H1 (cell line): ENCODE data around the gene HES3. TPM values are rescaled to one million over a fixed set of nuclear protein-coding genes. Genes with fewer than 3 reads are reported as not detected.

ENCODE experiments used
- CTCF ChIA-PET: fragments of 300-600 bp; sonication (Branson Sonifier 250); formaldehyde crosslinking; loops from one replicate; lab custom pipeline; 2021; ENCODE audit not compliant: partially characterized antibody; lab: Charles Lee
- POLR2A ChIA-PET: fragments of 300-600 bp; sonication (Branson Sonifier 250); formaldehyde crosslinking; loops from one replicate; lab custom pipeline; 2021; ENCODE audit warnings: inconsistent platforms; ENCODE audit not compliant: partially characterized antibody; lab: Charles Lee
- DNase-seq, 2 experiments: peaks; one replicate each; pipeline versions ENCODE4 v3.0.0 to v3.0.0-alpha.2; 2010 to 2022; ENCODE audit warnings: low spot score in 2 of 2, low read depth in 1 of 2, mixed read lengths in 1 of 2
- FAIRE-seq: peaks from 2 replicates; lab custom pipeline; 2011; peaks lifted over from hg19 to GRCh38; lab: Jason Lieb, UNC
- H2AFZ ChIP-seq: 2 replicates; pipeline ENCODE4 v1.8.1; 2012; ENCODE audit warnings: low read length, inconsistent platforms
- H2AK5ac ChIP-seq: 2 replicates; pipeline ENCODE4 v1.6.1; 2013; ENCODE audit warnings: low read depth, low read length
- H2BK120ac ChIP-seq: replicated peaks from 2 replicates; pipeline ENCODE3; 2013; ENCODE audit warnings: low read depth, low read length, inconsistent platforms
- H2BK12ac ChIP-seq: 2 replicates; pipeline ENCODE4 v1.6.1; 2013; ENCODE audit warnings: low read depth, low read length
- H2BK15ac ChIP-seq: 2 replicates; pipeline ENCODE4 v1.6.1; 2013; ENCODE audit warnings: low read length
- H2BK20ac ChIP-seq: 2 replicates; pipeline ENCODE4 v1.6.1; 2013; ENCODE audit warnings: low read length
- H2BK5ac ChIP-seq: 2 replicates; pipeline ENCODE4 v1.6.1; 2013; ENCODE audit warnings: low read depth, low read length
- H3K14ac ChIP-seq: 2 replicates; pipeline ENCODE4 v1.6.1; 2013; ENCODE audit warnings: inconsistent platforms; ENCODE audit not compliant: insufficient read length
- H3K18ac ChIP-seq: 2 replicates; pipeline ENCODE4 v1.6.1; 2013; ENCODE audit warnings: low read length; ENCODE audit errors: extremely low read depth
- H3K23ac ChIP-seq: 2 replicates; pipeline ENCODE4 v1.6.1; 2013; ENCODE audit warnings: inconsistent platforms; ENCODE audit not compliant: insufficient read length
- H3K23me2 ChIP-seq: 2 replicates; pipeline ENCODE4 v1.6.1; 2013; ENCODE audit warnings: low read depth, low read length
- H3K27ac ChIP-seq: 2 replicates; pipeline ENCODE4 v1.6.1; 2011; ENCODE audit warnings: low read depth, low read length, inconsistent platforms
- H3K27me3 ChIP-seq, 4 experiments: replicated peaks in 1 of 4; 1 replicate in 1 of 4; 2 replicates in 3 of 4; pipeline versions ENCODE4 v1.6.1 to v1.8.1; 2011 to 2013; ENCODE audit warnings: low read length in 3 of 4, mild to moderate bottlenecking in 3 of 4, inconsistent platforms in 2 of 4, mixed read lengths in 2 of 4, moderate library complexity in 1 of 4; ENCODE audit not compliant: control insufficient read depth in 3 of 4, insufficient read depth in 3 of 4; ENCODE audit errors: extremely low read depth in 1 of 4
- H3K36me3 ChIP-seq, 4 experiments: 2 replicates each; pipeline versions ENCODE4 v1.6.1 to v1.8.1; 2011 to 2013; ENCODE audit warnings: mild to moderate bottlenecking in 4 of 4, low read length in 3 of 4, moderate library complexity in 2 of 4, control low read depth in 1 of 4, inconsistent platforms in 1 of 4; ENCODE audit not compliant: insufficient read depth in 4 of 4, control insufficient read depth in 2 of 4
- H3K4ac ChIP-seq: replicated peaks from 2 replicates; pipeline ENCODE3; 2013; ENCODE audit warnings: low read length, low read depth, mixed read lengths, inconsistent platforms; ENCODE audit not compliant: insufficient read length
- H3K4me1 ChIP-seq, 4 experiments: replicated peaks in 1 of 4; 1 replicate in 1 of 4; 2 replicates in 3 of 4; pipeline versions ENCODE4 v1.6.1 to v1.8.1; 2011 to 2013; ENCODE audit warnings: low read length in 3 of 4, inconsistent platforms in 2 of 4, mixed read lengths in 1 of 4; ENCODE audit not compliant: insufficient read depth in 4 of 4, control insufficient read depth in 3 of 4
- H3K4me2 ChIP-seq, 2 experiments: 2 replicates each; pipeline versions ENCODE4 v1.6.1 to v1.8.1; 2011 to 2013; ENCODE audit warnings: low read depth in 2 of 2, low read length in 2 of 2, control low read depth in 1 of 2, inconsistent platforms in 1 of 2, mild to moderate bottlenecking in 1 of 2; ENCODE audit not compliant: insufficient read depth in 1 of 2
- H3K4me3 ChIP-seq, 4 experiments: fragments of 200-600, 300-600 bp in 1 of 4; sonication (generic), shearing (Covaris generic), sonication (Bioruptor Twin) in 1 of 4; 2 replicates each; pipeline versions ENCODE4 v1.5.1 to v1.8.1; 2011 to 2016; ENCODE audit warnings: low read length in 4 of 4, low read depth in 3 of 4, control low read depth in 2 of 4, inconsistent platforms in 2 of 4, mild to moderate bottlenecking in 2 of 4, mixed read lengths in 1 of 4, moderate library complexity in 1 of 4; ENCODE audit not compliant: insufficient read depth in 2 of 4; ENCODE audit errors: extremely low read depth in 1 of 4
- H3K56ac ChIP-seq: replicated peaks from 2 replicates; pipeline ENCODE3; 2013; ENCODE audit warnings: low read depth, mild to moderate bottlenecking, mixed read lengths, low read length, inconsistent platforms; ENCODE audit not compliant: insufficient read length
- H3K79me1 ChIP-seq: 2 replicates; pipeline ENCODE4 v1.6.1; 2013; ENCODE audit warnings: low read depth, low read length, control low read depth
- H3K79me2 ChIP-seq, 2 experiments: 2 replicates each; pipeline versions ENCODE4 v1.6.1 to v1.8.1; 2012 to 2013; ENCODE audit warnings: low read length in 2 of 2, mild to moderate bottlenecking in 2 of 2, inconsistent platforms in 1 of 2; ENCODE audit not compliant: insufficient read depth in 2 of 2, control insufficient read depth in 1 of 2
- H3K9ac ChIP-seq, 4 experiments: replicated peaks in 1 of 4; 1 replicate in 1 of 4; 2 replicates in 3 of 4; pipeline versions ENCODE4 v1.6.1 to v1.8.1; 2011 to 2013; ENCODE audit warnings: low read depth in 3 of 4, low read length in 3 of 4, control low read depth in 2 of 4, mild to moderate bottlenecking in 2 of 4, moderate library complexity in 2 of 4, inconsistent platforms in 1 of 4; ENCODE audit errors: extremely low read depth in 1 of 4
- H3K9me3 ChIP-seq, 2 experiments: 2 replicates each; pipeline versions ENCODE4 v1.6.1 to v1.8.1; 2012 to 2013; ENCODE audit warnings: mild to moderate bottlenecking in 2 of 2, moderate library complexity in 2 of 2, control low read depth in 1 of 2, inconsistent platforms in 1 of 2, low read depth in 1 of 2, low read length in 1 of 2, mixed read lengths in 1 of 2; ENCODE audit not compliant: insufficient read depth in 2 of 2
- H4K20me1 ChIP-seq, 2 experiments: replicated peaks in 1 of 2; 2 replicates each; pipeline versions ENCODE3 to v1.8.1; 2011 to 2013; ENCODE audit warnings: inconsistent platforms in 2 of 2, low read length in 2 of 2, mild to moderate bottlenecking in 1 of 2; ENCODE audit not compliant: insufficient read depth in 2 of 2, control insufficient read depth in 1 of 2
- H4K5ac ChIP-seq: 2 replicates; pipeline ENCODE4 v1.6.1; 2013; ENCODE audit warnings: low read length, low read depth, mixed read lengths, inconsistent platforms; ENCODE audit not compliant: insufficient read length
- H4K8ac ChIP-seq: 2 replicates; pipeline ENCODE4 v1.8.0; 2013; ENCODE audit warnings: mild to moderate bottlenecking, moderate library complexity, low read length, inconsistent platforms; ENCODE audit not compliant: insufficient read depth; ENCODE audit errors: extremely low read depth
- H4K91ac ChIP-seq: replicated peaks from 2 replicates; pipeline ENCODE3; 2013; ENCODE audit warnings: low read length, mixed read lengths, inconsistent platforms; ENCODE audit not compliant: insufficient read length
- WGBS, 2 experiments: shearing (Covaris generic) in 1 of 2; methylation state at CpG; one replicate each; pipeline versions ENCODE4 v1.1.6 to v1.1.7; 2013 to 2015; ENCODE audit warnings: low lambda C conversion rate in 2 of 2, mixed read lengths in 2 of 2, inconsistent platforms in 1 of 2, low coverage in 1 of 2, missing lambda C conversion rate in 1 of 2; ENCODE audit not compliant: insufficient replicate concordance in 2 of 2, insufficient coverage in 1 of 2, insufficient read length in 1 of 2; ENCODE audit errors: extremely low coverage in 1 of 2, missing lambda C conversion rate in 1 of 2; 5-methylcytosine and 5-hydroxymethylcytosine counted together
- polyA plus RNA-seq, 7 experiments: library from polyadenylated mRNA; depleted of rRNA in 3 of 7; stranded (reverse) in 5 of 7; unstranded in 2 of 7; fragments of >200 nt in 5 of 7; fragments of 200-250 nt in 2 of 7; gene quantifications; 1 replicate in 5 of 7; 2 replicates in 1 of 7; 4 replicates in 1 of 7; pipeline versions ENCODE4 v1.2.1 to v1.2.3, GENCODE V29; 2011 to 2013; ENCODE audit warnings: missing spikeins in 2 of 7, mixed read lengths in 2 of 7
- total RNA-seq: library from RNA; stranded (reverse); fragmentation: NEBNext Ultra II Directional; extraction: Animal tissue kit (Norgen Biotek cat#: 25700); gene quantifications from 2 replicates; pipeline ENCODE4 v1.2.1, GENCODE V29; 2021

Gene HES3
- total and polyA plus RNA-seq, 2 of the 8 experiments (the other 6 are each of a cell fraction or from before 2014, with no cell fraction given): 38.8 to 54.3 TPM

DNA sequence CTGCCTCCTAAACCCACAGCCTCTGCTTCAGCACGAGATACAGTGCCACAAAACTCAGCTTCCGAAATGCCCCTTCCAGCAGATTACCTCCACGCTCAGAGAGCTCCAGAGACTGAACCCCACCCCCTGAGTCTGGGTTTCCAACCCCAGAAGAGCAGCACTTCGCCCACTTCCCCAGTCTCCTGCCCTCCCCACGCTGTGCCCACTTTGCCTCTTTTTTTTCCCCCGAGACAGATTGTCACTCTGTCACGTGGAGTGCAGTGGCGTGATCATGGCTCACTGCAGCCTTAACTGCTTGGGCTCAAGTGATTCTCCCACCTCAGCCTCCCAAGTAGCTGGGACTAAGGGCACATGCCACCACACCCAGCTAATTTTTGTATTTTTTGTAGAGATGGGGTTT lies 18.3 kb upstream of the HES3 start:
- ChIA-PET POLR2A (interaction anchor here (0.9 to 4.6 kb wide), 8 partner anchors 8 to 35 kb away, joined by 3 to 20 read pairs (median 6); partner anchors contain the start of genes HES3 and ICMT), CTCF (interaction anchor here (0.9 to 5.1 kb wide), 9 partner anchors 8 to 25 kb away, joined by 3 to 30 read pairs (median 6); partner anchors contain the start of genes ICMT and RNF207)
- H4K5ac ChIP-seq: no peak overlapping the region
- H3K56ac ChIP-seq: no peak overlapping the region
- no peak overlapping the region for H3K18ac ChIP-seq
- no peak overlapping the region for H2BK15ac ChIP-seq
- no peak overlapping the region for H3K14ac ChIP-seq
- H2BK20ac ChIP-seq: no peak overlapping the region
- H2AK5ac ChIP-seq: no peak overlapping the region
- H3K4me2 ChIP-seq: no peak overlapping the region
- no peak overlapping the region for H4K91ac ChIP-seq
- no peak overlapping the region for H2BK12ac ChIP-seq
- H3K23ac ChIP-seq: no peak overlapping the region
- H3K4ac ChIP-seq: no peak overlapping the region
- no peak overlapping the region for H3K4me3 ChIP-seq
- no peaks in the 10 kb centered on the region for H3K27me3 ChIP-seq
- no peak overlapping the region for H2BK5ac ChIP-seq
- H2BK120ac ChIP-seq: no peak overlapping the region
- H2AFZ ChIP-seq: no peak overlapping the region
- FAIRE-seq (no peak), DNase-seq (no peak)
- H3K23me2 ChIP-seq: no peaks in the 10 kb centered on the region
- H3K36me3 ChIP-seq: peaks cover 9 to 67% (median 33%) of the 10 kb centered on the region in 4 experiments; a peak in 7 of 8 replicates
- H3K9me3 ChIP-seq: no peaks in the 10 kb centered on the region
- H3K9ac ChIP-seq: no peak overlapping the region
- peaks cover 6 to 19% of the 10 kb centered on the region in 2 experiments for H4K20me1 ChIP-seq
- H3K4me1 ChIP-seq: no peaks in the 10 kb centered on the region; a peak in 1 of 7 replicates
- H3K79me1 ChIP-seq: peaks cover 5% of the 10 kb centered on the region
- 95% methylated on average over 8 of the region's 8 CpGs; no CpG with 5 or more reads in 1 of the 2 experiments for WGBS, 2 experiments
- no peak overlapping the region for H3K27ac ChIP-seq
- 0 out of 4 replicates have a peak, but pooled peaks cover 0 to 2% of the 10 kb centered on the region in 2 experiments for H3K79me2 ChIP-seq
- H4K8ac ChIP-seq: no peak overlapping the region
